ENCODE measurements around the gene FAM83G. TPM values are rescaled to one million over a fixed set of nuclear protein-coding genes. Genes with fewer than 3 reads are reported as not detected.
"Not testable (repeated sequence)": the region's sequence is repeated elsewhere in the genome, so short reads cannot be mapped to it uniquely, and the experiment has no call there.

Gene FAM83G
- total RNA-seq, 1 donor from 2014 or later, result 11.2 TPM

- H3K4me1 ChIP-seq; H3K27ac ChIP-seq; H3K36me3 ChIP-seq; DNase-seq (ENCODE audit: low spot score in 2 of 2); H3K9me3 ChIP-seq; H3K27me3 ChIP-seq; intact Hi-C loops (cut with DNase I); H3K4me3 ChIP-seq: not testable (repeated sequence)
These were observed 27.9 kb upstream of the FAM83G start for GRCh38 chr17:19032377-19032988.

DNA sequence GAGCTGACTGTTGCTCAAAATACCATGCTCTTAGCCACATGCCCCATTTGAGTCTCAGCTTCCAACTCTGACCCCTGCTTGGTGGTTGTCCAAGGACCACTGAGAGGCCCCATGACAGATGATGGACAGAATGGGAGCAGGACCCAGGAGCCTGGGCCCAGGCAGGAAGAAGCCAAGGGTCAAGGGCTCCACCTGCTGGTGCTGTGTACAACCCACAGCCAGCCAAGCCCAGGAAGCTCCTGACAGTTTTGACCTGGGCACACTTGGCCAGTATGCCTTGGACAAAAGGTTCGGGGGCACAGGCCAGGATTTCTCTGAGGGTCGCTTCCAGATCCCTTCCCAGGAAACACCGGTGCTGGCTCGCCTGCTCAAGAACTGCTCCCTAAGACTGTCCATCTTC is 27.2 kb upstream of the FAM83G start:
- H3K36me3 ChIP-seq; intact Hi-C loops (cut with DNase I); H3K27me3 ChIP-seq; H3K4me1 ChIP-seq; H3K9me3 ChIP-seq; H3K27ac ChIP-seq: not testable (repeated sequence)
- peak in 2 of 3 experiments; percentile 38 to 49 for TF ChIP-seq CTCF (IDR thresholded peaks at IDR 0.05)
- DNase-seq (ENCODE audit: low spot score in 2 of 2), result peak in 1 of 2 donors; percentile 77
- H3K4me3 ChIP-seq, result peak overlapping the region in 1 of 2 donors; percentile 35

DNA sequence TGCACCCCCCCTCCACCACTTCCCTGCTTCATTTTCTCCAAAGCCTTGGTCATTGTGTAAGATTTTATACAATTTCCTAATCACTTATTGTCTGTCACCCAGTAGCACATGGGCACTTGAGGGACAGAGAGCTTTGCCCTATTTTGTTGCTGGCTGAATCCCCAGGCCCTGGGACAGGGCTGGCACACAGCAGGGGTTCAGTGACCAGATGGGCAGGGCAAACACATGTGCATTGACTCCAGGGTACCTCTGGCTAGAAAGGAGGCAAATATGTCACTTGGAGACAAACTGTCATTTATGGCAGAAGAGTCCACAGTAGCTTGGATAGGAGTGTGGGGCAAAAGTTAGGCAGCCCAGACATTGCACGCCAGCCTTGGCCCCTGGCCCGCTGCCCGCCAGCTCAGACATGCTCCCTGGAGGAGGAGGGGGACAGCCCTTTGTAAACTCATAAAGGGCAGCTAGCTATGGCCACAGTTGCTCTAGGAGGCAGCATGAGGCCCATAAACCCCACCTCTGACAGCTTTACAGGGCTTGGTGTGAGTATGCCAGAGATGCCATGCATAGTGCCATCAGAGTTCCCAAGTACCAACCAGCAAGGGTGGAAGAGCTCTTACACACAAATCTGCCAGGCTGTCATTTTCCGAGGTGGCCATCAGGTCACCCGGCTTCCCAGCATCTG is 26.3 kb upstream of the FAM83G start:
- H3K9me3 ChIP-seq; H3K27ac ChIP-seq; intact Hi-C loops (cut with DNase I): not testable (repeated sequence)

DNA sequence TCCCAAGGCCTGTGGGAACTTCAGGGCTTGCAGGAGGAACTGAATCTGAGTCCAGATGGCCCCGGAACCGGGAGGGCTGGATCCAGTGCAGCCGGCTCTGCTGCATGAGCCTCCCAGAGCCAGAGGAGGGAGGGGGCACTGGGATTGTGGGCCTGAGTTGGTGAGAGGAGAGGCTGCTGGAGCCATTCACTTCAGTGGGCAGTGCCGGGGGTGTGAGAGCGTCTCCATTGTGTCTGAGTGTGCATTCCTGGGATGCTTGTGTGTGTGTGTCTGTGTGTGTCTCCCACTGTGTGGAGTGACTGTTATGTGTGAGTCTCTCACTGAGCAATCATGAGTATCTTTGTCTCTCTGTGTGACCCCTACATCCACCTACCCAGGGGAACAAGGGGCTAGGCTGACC is 25.2 kb upstream of the FAM83G start:
- H3K36me3 ChIP-seq; H3K9me3 ChIP-seq; H3K27ac ChIP-seq; intact Hi-C loops (cut with DNase I); H3K4me3 ChIP-seq; DNase-seq (ENCODE audit: low spot score in 2 of 2); H3K27me3 ChIP-seq; H3K4me1 ChIP-seq: not testable (repeated sequence)

More for the DNA sequence above, 26.3 kb upstream of the FAM83G start:
- DNase-seq (ENCODE audit: low spot score in 2 of 2); H3K4me3 ChIP-seq; H3K36me3 ChIP-seq; H3K27me3 ChIP-seq; H3K4me1 ChIP-seq: not testable (repeated sequence)

- H3K9me3 ChIP-seq; H3K27ac ChIP-seq; intact Hi-C loops (cut with DNase I); H3K4me1 ChIP-seq; H3K27me3 ChIP-seq; H3K36me3 ChIP-seq; DNase-seq (ENCODE audit: low spot score in 2 of 2); H3K4me3 ChIP-seq: not testable (repeated sequence)
These were observed 24.1 kb upstream of the FAM83G start for GRCh38 chr17:19028671-19029070.

GRCh38 chr17:19024101-19025078 is 19.8 kb upstream of the FAM83G start:
- H3K9me3 ChIP-seq, result no peaks in the 10 kb centered on the region
- no peak for TF ChIP-seq CTCF (IDR thresholded peaks at IDR 0.05)
- H3K27me3 ChIP-seq, result no peaks in the 10 kb centered on the region
- no peaks in the 10 kb centered on the region for H3K4me1 ChIP-seq
- no peak overlapping the region for H3K27ac ChIP-seq
- DNase-seq (ENCODE audit: low spot score in 2 of 2), result no peak
- no peaks in the 10 kb centered on the region for H3K36me3 ChIP-seq
- H3K4me3 ChIP-seq, result no peak overlapping the region
- intact Hi-C loops (cut with DNase I), result no loop called here

DNA sequence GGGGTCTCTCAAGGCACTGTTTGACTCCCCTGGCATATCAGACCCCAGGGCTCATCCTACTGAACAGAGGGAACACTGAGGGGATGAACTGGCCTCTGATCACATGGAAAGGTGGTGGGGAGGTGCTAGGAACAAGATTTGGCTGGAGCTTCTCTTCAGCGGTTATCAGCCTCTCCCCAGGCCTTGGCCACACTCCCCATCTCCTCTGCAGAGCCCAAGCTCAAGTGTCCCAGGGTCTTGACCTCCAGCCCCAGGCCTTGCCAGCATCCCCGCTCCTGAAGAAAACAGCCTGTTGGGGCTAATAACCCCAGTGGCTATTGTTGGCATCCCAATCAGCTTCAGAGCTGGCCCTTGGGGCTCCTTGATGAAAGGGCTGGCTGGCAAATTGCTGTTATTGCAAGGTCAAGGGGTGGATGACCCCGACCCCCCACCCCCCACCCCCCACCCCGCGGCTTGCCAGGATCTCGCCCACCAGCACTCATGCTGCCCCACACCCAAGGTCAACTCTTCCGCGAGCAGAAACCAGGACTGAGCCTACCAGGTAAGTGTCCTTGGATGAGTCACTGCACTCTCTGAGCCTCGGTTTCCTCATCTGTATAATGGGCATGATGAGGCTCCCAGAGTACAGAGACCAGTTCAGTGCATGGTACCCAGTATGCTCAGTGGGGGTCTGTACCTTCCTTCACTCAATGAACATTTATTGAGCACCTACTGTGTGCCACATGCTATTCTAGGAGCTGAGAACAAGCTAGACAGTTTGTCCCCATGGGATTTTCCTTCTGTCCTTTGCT is 18.8 kb upstream of the FAM83G start:
- no peak for DNase-seq (ENCODE audit: low spot score in 2 of 2)
- Histone ChIP-seq H3K36me3 (no peaks in the 10 kb centered on the region), H3K4me3 (no peak overlapping the region), H3K4me1 (no peaks in the 10 kb centered on the region), H3K27ac (no peak overlapping the region), H3K27me3 (no peaks in the 10 kb centered on the region), H3K9me3 (no peaks in the 10 kb centered on the region)
- intact Hi-C loops (cut with DNase I), result no loop called here
- TF ChIP-seq CTCF (IDR thresholded peaks at IDR 0.05), result no peak

Data from ascending aorta (tissue), 2 donors.